Cardiac muscle cell (in vitro differentiated cells and primary cell): ENCODE measurements around the gene LPCAT1. TPM values are rescaled to one million over a fixed set of nuclear protein-coding genes. Genes with fewer than 3 reads are reported as not detected.
"Not testable (repeated sequence)": the region's sequence is repeated elsewhere in the genome, so short reads cannot be mapped to it uniquely, and the experiment has no call there.

ENCODE experiments used
- DNase-seq, 2 donors: peaks; one replicate each; pipeline versions ENCODE4 v3.0.0 to v3.0.0-alpha.2; 2010 to 2017; ENCODE audit warnings: low read depth in 1 of 2, low spot score in 1 of 2
- H3K27ac ChIP-seq: fragments of 200-600 bp; sonication (generic); 2 replicates; pipeline ENCODE4 v1.5.1; 2016
- H3K27me3 ChIP-seq: fragments of 200-600 bp; sonication (generic); 2 replicates; pipeline ENCODE4 v1.6.0; 2016; ENCODE audit warnings: control low read depth
- H3K36me3 ChIP-seq: fragments of 200-600 bp; sonication (generic); 2 replicates; pipeline ENCODE4 v1.5.1; 2016; ENCODE audit warnings: control low read depth
- H3K4me1 ChIP-seq: fragments of 200-600 bp; sonication (generic); 2 replicates; pipeline ENCODE4 v1.8.1; 2017; ENCODE audit warnings: low read depth, mild to moderate bottlenecking, mixed run types
- H3K4me3 ChIP-seq: fragments of 200-600 bp; sonication (generic); 2 replicates; pipeline ENCODE4 v1.5.1; 2016; ENCODE audit warnings: mild to moderate bottlenecking
- H3K9me3 ChIP-seq: fragments of 200-600 bp; sonication (generic); 2 replicates; pipeline ENCODE4 v1.5.1; 2017; ENCODE audit warnings: low read depth, mild to moderate bottlenecking, control low read depth
- polyA plus RNA-seq: library from polyadenylated mRNA; unstranded; fragments of >200 nt; fragmentation: Nextera tagmentation; extraction: Ambion mirVana; gene quantifications from 2 replicates; pipeline ENCODE4 v1.2.1, GENCODE V29; 2016
- total RNA-seq: library from RNA; depleted of rRNA; stranded (reverse); fragments of >200 nt; gene quantifications from 2 replicates; pipeline ENCODE4 v1.2.3, GENCODE V29; 2016
- TF ChIP-seq, protein P1 (sequence below): IDR thresholded peaks from 2 replicates; pipeline ENCODE4 v1.5.1; 2012; ENCODE audit warnings: low read depth, mild to moderate bottlenecking, low read length

LPCAT1 gene
- total and polyA plus RNA-seq, 2 experiments from 2014 or later, result 48.5 to 57.3 TPM

DNA sequence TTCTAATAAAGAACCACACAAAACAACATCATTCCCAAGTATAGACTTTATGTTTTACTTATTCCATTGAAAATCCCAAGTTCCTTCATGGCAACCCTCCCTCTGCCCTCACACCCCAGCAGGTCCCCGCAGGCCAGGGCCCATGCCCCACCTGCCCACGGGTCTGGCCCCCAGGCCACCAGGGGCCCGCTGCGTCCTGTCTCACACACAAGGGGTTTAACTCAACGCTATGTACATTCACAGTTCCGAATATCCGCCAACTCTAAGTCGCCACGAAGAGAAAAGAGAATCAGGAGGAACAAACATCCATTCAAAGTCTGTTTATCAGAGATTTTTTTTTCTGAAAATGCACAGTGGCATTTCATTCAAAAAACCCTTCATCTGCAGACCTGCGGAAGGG, 62.4 kb downstream of the LPCAT1 start:
- DNase-seq, result no peak
- Histone ChIP-seq H3K27ac (no peak overlapping the region), H3K36me3 (peaks cover 8% of the 10 kb centered on the region), H3K27me3 (no peaks in the 10 kb centered on the region), H3K4me3 (no peak overlapping the region), H3K4me1 (no peaks in the 10 kb centered on the region), H3K9me3 (no peaks in the 10 kb centered on the region)
- TF ChIP-seq, protein P1, sequence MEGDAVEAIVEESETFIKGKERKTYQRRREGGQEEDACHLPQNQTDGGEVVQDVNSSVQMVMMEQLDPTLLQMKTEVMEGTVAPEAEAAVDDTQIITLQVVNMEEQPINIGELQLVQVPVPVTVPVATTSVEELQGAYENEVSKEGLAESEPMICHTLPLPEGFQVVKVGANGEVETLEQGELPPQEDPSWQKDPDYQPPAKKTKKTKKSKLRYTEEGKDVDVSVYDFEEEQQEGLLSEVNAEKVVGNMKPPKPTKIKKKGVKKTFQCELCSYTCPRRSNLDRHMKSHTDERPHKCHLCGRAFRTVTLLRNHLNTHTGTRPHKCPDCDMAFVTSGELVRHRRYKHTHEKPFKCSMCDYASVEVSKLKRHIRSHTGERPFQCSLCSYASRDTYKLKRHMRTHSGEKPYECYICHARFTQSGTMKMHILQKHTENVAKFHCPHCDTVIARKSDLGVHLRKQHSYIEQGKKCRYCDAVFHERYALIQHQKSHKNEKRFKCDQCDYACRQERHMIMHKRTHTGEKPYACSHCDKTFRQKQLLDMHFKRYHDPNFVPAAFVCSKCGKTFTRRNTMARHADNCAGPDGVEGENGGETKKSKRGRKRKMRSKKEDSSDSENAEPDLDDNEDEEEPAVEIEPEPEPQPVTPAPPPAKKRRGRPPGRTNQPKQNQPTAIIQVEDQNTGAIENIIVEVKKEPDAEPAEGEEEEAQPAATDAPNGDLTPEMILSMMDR, result no peak

DNA sequence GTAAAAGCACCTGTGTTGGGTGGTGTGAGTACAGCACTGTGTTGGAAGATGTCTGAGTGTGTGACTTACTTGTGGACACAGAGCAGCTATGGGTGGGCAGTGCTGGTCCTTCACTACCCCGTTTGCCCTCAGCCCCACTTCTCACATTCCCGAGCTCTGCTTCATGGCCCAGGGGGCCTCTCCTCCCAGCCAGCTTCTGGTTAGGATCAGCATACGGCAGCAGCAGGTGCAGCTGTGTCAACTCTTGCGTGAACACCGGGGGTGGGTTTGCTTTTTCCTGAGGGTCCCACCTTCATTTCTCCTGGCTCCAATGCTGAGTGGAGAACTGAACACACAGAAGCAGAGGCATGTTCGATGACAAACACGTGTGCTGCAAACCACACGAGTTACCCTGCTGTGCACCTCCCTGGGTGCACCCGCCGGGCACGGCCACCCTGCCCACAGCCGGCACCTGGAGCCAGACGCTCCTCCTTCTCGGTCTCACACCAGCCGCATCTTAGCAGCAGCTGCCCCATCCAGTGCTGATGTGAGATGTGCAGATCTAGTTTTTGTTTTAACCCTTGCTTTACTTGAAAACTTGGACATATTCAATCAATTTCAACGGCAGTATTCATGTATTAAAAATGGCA, 63.6 kb downstream of the LPCAT1 start:
- TF ChIP-seq, protein P1, result no peak
- DNase-seq, result no peak
- peaks cover 8% of the 10 kb centered on the region for H3K36me3 ChIP-seq
- no peaks in the 10 kb centered on the region for H3K9me3 ChIP-seq
- H3K27me3 ChIP-seq, result no peaks in the 10 kb centered on the region
- no peaks in the 10 kb centered on the region for H3K4me1 ChIP-seq
- no peak overlapping the region for H3K27ac ChIP-seq
- H3K4me3 ChIP-seq, result no peak overlapping the region

DNA sequence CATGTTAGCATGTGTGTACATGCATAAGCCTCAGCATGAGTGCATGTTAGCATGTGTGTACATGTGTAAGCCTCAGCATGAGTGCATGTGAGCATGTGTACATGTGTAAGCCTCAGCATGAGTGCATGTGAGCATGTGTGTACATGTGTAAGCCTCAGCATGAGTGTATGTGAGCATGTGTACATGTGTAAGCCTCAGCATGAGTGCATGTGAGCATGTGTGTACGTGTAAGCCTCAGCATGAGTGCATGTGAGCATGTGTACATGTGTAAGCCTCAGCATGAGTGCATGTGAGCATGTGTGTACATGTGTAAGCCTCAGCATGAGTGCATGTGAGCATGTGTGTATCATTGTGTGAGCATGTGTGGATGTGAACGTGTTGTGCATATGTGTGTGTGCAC, 64.3 kb downstream of the LPCAT1 start:
- H3K27me3 ChIP-seq, H3K4me3 ChIP-seq, H3K9me3 ChIP-seq, H3K27ac ChIP-seq, H3K36me3 ChIP-seq, DNase-seq, H3K4me1 ChIP-seq: not testable (repeated sequence)

DNA sequence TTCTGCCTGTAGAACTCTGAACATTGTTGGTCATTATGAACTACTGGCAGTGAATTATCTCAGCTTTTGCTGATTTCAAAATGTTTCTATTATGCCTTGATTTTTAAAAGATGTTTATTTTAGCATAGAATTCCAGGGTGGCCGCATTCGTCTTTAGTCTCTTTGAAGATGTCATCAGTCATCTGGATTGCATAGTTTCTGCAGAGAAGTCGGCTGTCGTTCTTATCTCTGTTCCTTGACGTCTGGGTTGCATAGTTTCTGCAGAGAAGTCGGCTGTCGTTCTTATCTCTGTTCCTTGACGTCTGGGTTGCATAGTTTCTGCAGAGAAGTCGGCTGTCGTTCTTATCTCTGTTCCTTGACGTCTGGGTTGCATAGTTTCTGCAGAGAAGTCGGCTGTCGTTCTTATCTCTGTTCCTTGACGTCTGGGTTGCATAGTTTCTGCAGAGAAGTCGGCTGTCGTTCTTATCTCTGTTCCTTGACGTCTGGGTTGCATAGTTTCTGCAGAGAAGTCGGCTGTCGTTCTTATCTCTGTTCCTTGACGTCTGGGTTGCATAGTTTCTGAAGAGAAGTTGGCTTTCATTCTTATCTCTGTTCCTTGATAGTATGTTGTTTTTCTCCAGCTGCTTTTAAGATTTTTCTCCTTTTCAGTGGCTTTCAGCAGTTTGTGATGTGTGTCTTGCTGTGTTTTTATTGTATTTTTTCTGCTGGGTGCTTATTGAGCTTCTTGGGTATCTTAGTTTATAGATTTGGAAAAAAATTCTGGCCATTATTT, 67.5 kb downstream of the LPCAT1 start:
- not testable (repeated sequence) for H3K4me3 ChIP-seq, H3K4me1 ChIP-seq, H3K27ac ChIP-seq, H3K36me3 ChIP-seq, DNase-seq, H3K9me3 ChIP-seq, H3K27me3 ChIP-seq

DNA sequence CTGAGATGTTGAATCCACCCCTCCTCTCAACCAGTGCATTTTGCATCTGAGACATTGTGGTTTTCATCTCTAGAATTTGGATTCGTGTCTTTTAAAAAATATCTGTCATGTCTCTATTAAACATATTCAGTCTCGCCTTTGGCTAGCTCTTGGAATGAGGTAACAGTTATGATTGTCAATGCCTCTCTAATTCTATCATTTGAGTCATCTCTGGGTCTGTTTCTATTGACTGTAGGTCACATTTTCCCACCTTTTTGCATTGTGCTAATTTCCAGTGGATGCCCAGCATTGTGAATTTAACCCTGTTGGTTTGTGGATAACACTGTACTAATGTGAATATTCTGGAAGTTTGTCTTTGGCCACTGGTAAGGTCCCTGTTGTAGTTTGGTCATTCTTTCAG, 70.1 kb downstream of the LPCAT1 start:
- Histone ChIP-seq H3K36me3 (no peaks in the 10 kb centered on the region), H3K9me3 (no peaks in the 10 kb centered on the region), H3K4me3 (no peak overlapping the region), H3K27ac (no peak overlapping the region), H3K27me3 (peaks cover 34% of the 10 kb centered on the region), H3K4me1 (no peaks in the 10 kb centered on the region)
- no peak for DNase-seq
- TF ChIP-seq, protein P1, result no peak

DNA sequence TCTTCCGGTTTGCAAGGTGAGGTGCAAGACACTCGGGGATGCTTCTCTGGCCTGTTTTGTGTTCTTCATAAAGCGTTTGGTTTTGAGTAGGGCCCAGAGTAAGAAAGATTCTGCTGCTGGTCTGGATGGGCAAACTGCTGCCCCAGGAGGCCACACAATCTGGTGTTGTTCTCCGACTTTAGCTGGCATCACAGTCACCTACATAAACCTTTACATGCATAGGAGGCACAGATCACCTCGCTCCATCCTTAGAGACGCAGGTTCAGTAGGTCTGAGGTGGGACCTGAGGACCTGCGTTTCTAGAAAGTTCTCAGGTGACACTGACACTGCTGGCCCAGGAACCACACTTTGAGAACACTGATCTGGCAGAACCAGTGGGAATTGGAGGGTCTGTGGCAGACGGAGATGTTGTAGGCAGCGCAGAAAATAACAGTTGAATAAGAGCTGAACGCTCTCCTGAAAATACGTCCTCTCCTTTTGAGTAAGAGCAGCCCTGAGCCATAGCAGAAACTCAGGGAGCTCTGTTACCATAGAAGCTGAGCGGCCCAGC, 74.6 kb downstream of the LPCAT1 start:
- no peak for DNase-seq
- peaks cover 79% of the 10 kb centered on the region for H3K27me3 ChIP-seq
- TF ChIP-seq, protein P1, result no peak

More for the DNA sequence above, 74.6 kb downstream of the LPCAT1 start:
- no peaks in the 10 kb centered on the region for H3K9me3 ChIP-seq
- H3K36me3 ChIP-seq, result no peaks in the 10 kb centered on the region
- no peak overlapping the region for H3K27ac ChIP-seq
- no peak overlapping the region for H3K4me3 ChIP-seq
- H3K4me1 ChIP-seq, result no peaks in the 10 kb centered on the region
